SK-N-SH (cell line): ENCODE results near the gene XXYLT1. TPM values are rescaled to one million over a fixed set of nuclear protein-coding genes. Genes with fewer than 3 reads are reported as not detected.

Experiments
- CTCF ChIA-PET: fragments of 300-600, 350-600 bp; formaldehyde crosslinking; extraction: SDS; loops from one replicate; lab custom pipeline; 2021; lab: Yijun Ruan, JAX
- POLR2A ChIA-PET: fragments of 350-600 bp; sonication (Branson Sonifier 250); formaldehyde crosslinking; extraction: SDS; loops from one replicate; lab custom pipeline; 2020; ENCODE audit warnings: antibody characterized with exemption, inconsistent platforms; lab: Yijun Ruan, JAX
- DNase-seq: peaks from one replicate; pipeline ENCODE4 v3.0.0; 2012
- H2AFZ ChIP-seq: fragments of 200-600 bp; sonication (generic); 2 replicates; pipeline ENCODE4 v1.8.1; 2016; ENCODE audit warnings: antibody characterized with exemption, mild to moderate bottlenecking, low read depth
- H3F3A ChIP-seq: fragments of 200-600 bp; sonication (generic); replicated peaks from 2 replicates; pipeline ENCODE3; 2016; ENCODE audit warnings: antibody characterized with exemption, mild to moderate bottlenecking; ENCODE audit not compliant: insufficient read depth
- H3K27ac ChIP-seq, 2 experiments: fragments of 200-500 bp in 1 of 2; fragments of 200-600 bp in 1 of 2; sonication (Bioruptor generic) in 1 of 2; sonication (generic), shearing (Covaris generic) in 1 of 2; 2 replicates each; pipeline versions ENCODE4 v1.5.1 to v1.6.1; 2014 to 2016; ENCODE audit warnings: low read depth in 2 of 2, inconsistent platforms in 1 of 2, low read length in 1 of 2, mild to moderate bottlenecking in 1 of 2, mixed read lengths in 1 of 2
- H3K27me3 ChIP-seq: fragments of 200-600 bp; sonication (generic), shearing (Covaris generic); 2 replicates; pipeline ENCODE4 v1.6.1; 2016; ENCODE audit warnings: mixed run types; ENCODE audit not compliant: insufficient read depth
- H3K36me3 ChIP-seq, 2 experiments: fragments of 200-500 bp in 1 of 2; fragments of 200-600 bp in 1 of 2; sonication (Bioruptor generic) in 1 of 2; sonication (generic) in 1 of 2; replicated peaks in 1 of 2; 2 replicates each; pipeline versions ENCODE3 to v1.5.1; 2014 to 2016; ENCODE audit warnings: low read length in 1 of 2, mild to moderate bottlenecking in 1 of 2; ENCODE audit not compliant: insufficient read depth in 2 of 2, control insufficient read depth in 1 of 2
- H3K4me1 ChIP-seq, 2 experiments: fragments of 200-500 bp in 1 of 2; fragments of 200-600 bp in 1 of 2; sonication (Bioruptor generic) in 1 of 2; sonication (generic), shearing (Covaris generic) in 1 of 2; 2 replicates each; pipeline versions ENCODE4 v1.5.1 to v1.6.1; 2014 to 2016; ENCODE audit warnings: low read depth in 1 of 2, low read length in 1 of 2, mixed run types in 1 of 2; ENCODE audit not compliant: insufficient read depth in 2 of 2, control insufficient read depth in 1 of 2
- H3K4me2 ChIP-seq: fragments of 200-600 bp; sonication (generic), shearing (Covaris generic); 2 replicates; pipeline ENCODE4 v1.6.1; 2017; ENCODE audit warnings: mixed run types
- H3K4me3 ChIP-seq, 2 experiments: fragments of 200-500 bp in 1 of 2; fragments of 200-600 bp in 1 of 2; sonication (Bioruptor generic) in 1 of 2; sonication (generic), shearing (Covaris generic) in 1 of 2; 2 replicates each; pipeline versions ENCODE4 v1.5.1 to v1.8.1; 2014 to 2016; ENCODE audit warnings: low read depth in 2 of 2, inconsistent platforms in 1 of 2, low read length in 1 of 2, mild to moderate bottlenecking in 1 of 2, mixed read lengths in 1 of 2, moderate library complexity in 1 of 2
- H3K79me2 ChIP-seq: fragments of 200-600 bp; sonication (generic); 2 replicates; pipeline ENCODE4 v1.8.1; 2017; ENCODE audit warnings: mild to moderate bottlenecking; ENCODE audit not compliant: insufficient read depth
- H3K9ac ChIP-seq: fragments of 200-600 bp; sonication (generic); 2 replicates; pipeline ENCODE4 v1.6.1; 2017; ENCODE audit warnings: mixed run types
- H3K9me2 ChIP-seq: fragments of 200-600 bp; sonication (generic); 2 replicates; pipeline ENCODE4 v1.6.1; 2017; ENCODE audit warnings: mixed run types
- H3K9me3 ChIP-seq: fragments of 200-600 bp; sonication (generic); 2 replicates; pipeline ENCODE4 v1.6.1; 2017; ENCODE audit warnings: mixed run types, mild to moderate bottlenecking, moderate library complexity
- H4K20me1 ChIP-seq: fragments of 200-600 bp; sonication (generic); 2 replicates; pipeline ENCODE4 v1.6.1; 2017; ENCODE audit warnings: mild to moderate bottlenecking, mixed run types; ENCODE audit not compliant: insufficient read depth
- CTCF ChIP-seq: fragments of 200-600 bp; sonication (generic); IDR thresholded peaks from 2 replicates; pipeline ENCODE4 v1.6.1; 2017; ENCODE audit warnings: antibody characterized with exemption, mild to moderate bottlenecking, moderate library complexity
- ELF1 ChIP-seq: IDR thresholded peaks from 2 replicates; pipeline ENCODE4 v1.4.0; 2012
- FOXM1 ChIP-seq: IDR thresholded peaks from 2 replicates; pipeline ENCODE4 v1.4.0; 2012; ENCODE audit warnings: low read depth, mild to moderate bottlenecking
- RAD21 ChIP-seq: IDR thresholded peaks from 2 replicates; pipeline ENCODE4 v1.6.1; 2012; ENCODE audit warnings: mild to moderate bottlenecking, low read length
- SIN3A ChIP-seq: IDR thresholded peaks from 2 replicates; pipeline ENCODE4 v1.6.1; 2012; ENCODE audit warnings: low read depth, mild to moderate bottlenecking, low read length, moderate library complexity, borderline replicate concordance
- SMC3 ChIP-seq: IDR thresholded peaks from 2 replicates; pipeline ENCODE4 v1.6.1; 2012; ENCODE audit warnings: low read depth, low read length, improper control_type of control experiment
- TAF1 ChIP-seq: IDR thresholded peaks from 2 replicates; pipeline ENCODE4 v1.6.1; 2012; ENCODE audit warnings: low read depth, mild to moderate bottlenecking, low read length, moderate library complexity, borderline replicate concordance
- TCF12 ChIP-seq: IDR thresholded peaks from 2 replicates; pipeline ENCODE4 v1.4.0; 2012
- USF2 ChIP-seq: fragments of 150-350 bp; IDR thresholded peaks from 2 replicates; pipeline ENCODE4 v1.6.1; 2017; ENCODE audit warnings: antibody characterized with exemption, low read length, low read depth, borderline replicate concordance
- WGBS: methylation state at CpG from one replicate; pipeline ENCODE4 v1.1.6; 2017; ENCODE audit warnings: low lambda C conversion rate; 5-methylcytosine and 5-hydroxymethylcytosine counted together
- polyA plus RNA-seq, 3 experiments: library from polyadenylated mRNA; depleted of rRNA; stranded (reverse); fragments of >200 nt; gene quantifications; 2 replicates each; pipeline ENCODE4 v1.2.3, GENCODE V29; 2012
- TF ChIP-seq, protein P1 (sequence below): IDR thresholded peaks from 2 replicates; pipeline ENCODE4 v1.4.0; 2012; ENCODE audit warnings: low read depth, borderline replicate concordance
- TF ChIP-seq, protein P2 (sequence below): IDR thresholded peaks from 2 replicates; pipeline ENCODE4; 2012
- TF ChIP-seq, protein P3 (sequence below): IDR thresholded peaks from 2 replicates; pipeline ENCODE4 v1.4.0; 2012; ENCODE audit warnings: low read depth, borderline replicate concordance

The XXYLT1 gene
- polyA plus RNA-seq, 1 of the 3 experiments (the other 2 are of a cell fraction), result 22.6 TPM

- no peaks in the 10 kb centered on the region for H3K9me2 ChIP-seq
- no peaks in the 10 kb centered on the region for H4K20me1 ChIP-seq
- H3K4me1 ChIP-seq, result peaks cover 34 to 49% of the 10 kb centered on the region in 2 experiments
- POLR2A ChIA-PET, result no interaction called here
- DNase-seq, result no peak
- CTCF ChIA-PET, result interaction anchor here (0.6 to 1.8 kb wide), 2 partner anchors 34 to 518 kb away, joined by 4 to 6 read pairs; no protein-coding TSS in a partner anchor
- H3K36me3 ChIP-seq, result no peaks in the 10 kb centered on the region
- no peaks in the 10 kb centered on the region for H3K27me3 ChIP-seq
- H2AFZ ChIP-seq, result no peak overlapping the region
- TF ChIP-seq USF2 (no peak), FOXM1 (no peak), CTCF (no peak), ELF1 (no peak), TAF1 (no peak), RAD21 (no peak), SIN3A (no peak), SMC3 (no peak), TCF12 (no peak)
- TF ChIP-seq, protein P1, sequence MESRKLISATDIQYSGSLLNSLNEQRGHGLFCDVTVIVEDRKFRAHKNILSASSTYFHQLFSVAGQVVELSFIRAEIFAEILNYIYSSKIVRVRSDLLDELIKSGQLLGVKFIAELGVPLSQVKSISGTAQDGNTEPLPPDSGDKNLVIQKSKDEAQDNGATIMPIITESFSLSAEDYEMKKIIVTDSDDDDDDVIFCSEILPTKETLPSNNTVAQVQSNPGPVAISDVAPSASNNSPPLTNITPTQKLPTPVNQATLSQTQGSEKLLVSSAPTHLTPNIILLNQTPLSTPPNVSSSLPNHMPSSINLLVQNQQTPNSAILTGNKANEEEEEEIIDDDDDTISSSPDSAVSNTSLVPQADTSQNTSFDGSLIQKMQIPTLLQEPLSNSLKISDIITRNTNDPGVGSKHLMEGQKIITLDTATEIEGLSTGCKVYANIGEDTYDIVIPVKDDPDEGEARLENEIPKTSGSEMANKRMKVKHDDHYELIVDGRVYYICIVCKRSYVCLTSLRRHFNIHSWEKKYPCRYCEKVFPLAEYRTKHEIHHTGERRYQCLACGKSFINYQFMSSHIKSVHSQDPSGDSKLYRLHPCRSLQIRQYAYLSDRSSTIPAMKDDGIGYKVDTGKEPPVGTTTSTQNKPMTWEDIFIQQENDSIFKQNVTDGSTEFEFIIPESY, result no peak
- TF ChIP-seq, protein P2, sequence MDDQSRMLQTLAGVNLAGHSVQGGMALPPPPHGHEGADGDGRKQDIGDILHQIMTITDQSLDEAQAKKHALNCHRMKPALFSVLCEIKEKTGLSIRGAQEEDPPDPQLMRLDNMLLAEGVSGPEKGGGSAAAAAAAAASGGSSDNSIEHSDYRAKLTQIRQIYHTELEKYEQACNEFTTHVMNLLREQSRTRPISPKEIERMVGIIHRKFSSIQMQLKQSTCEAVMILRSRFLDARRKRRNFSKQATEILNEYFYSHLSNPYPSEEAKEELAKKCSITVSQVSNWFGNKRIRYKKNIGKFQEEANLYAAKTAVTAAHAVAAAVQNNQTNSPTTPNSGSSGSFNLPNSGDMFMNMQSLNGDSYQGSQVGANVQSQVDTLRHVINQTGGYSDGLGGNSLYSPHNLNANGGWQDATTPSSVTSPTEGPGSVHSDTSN, result no peak
- TF ChIP-seq, protein P3, sequence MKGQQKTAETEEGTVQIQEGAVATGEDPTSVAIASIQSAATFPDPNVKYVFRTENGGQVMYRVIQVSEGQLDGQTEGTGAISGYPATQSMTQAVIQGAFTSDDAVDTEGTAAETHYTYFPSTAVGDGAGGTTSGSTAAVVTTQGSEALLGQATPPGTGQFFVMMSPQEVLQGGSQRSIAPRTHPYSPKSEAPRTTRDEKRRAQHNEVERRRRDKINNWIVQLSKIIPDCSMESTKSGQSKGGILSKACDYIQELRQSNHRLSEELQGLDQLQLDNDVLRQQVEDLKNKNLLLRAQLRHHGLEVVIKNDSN, result no peak
- H3K79me2 ChIP-seq, result peaks cover 43% of the 10 kb centered on the region
- no peak overlapping the region for H3K4me3 ChIP-seq
- H3K9me3 ChIP-seq, result no peaks in the 10 kb centered on the region
- over 99% methylated on average over 14 of the region's 14 CpGs for WGBS
- H3F3A ChIP-seq, result peaks cover 39% of the 10 kb centered on the region
- H3K27ac ChIP-seq, result no peak overlapping the region
- no peak overlapping the region for H3K4me2 ChIP-seq
- no peak overlapping the region for H3K9ac ChIP-seq
Measured at GRCh38 chr3:195200010-195200822, 70.7 kb downstream of the XXYLT1 start.
